ENCODE measurements around the gene STK25.

GRCh38 chr2:241534293-241534692 is 25.9 kb upstream of the STK25 start:
- TF ChIP-seq CTCF (IDR thresholded peaks at IDR 0.05; ENCODE audit: insufficient read depth, low read depth, low read length) (no peak), EZH2 (IDR thresholded peaks at IDR 0.05; ENCODE audit: insufficient read depth, low read length) (no peak)
